ENCODE data around the gene VMAC. TPM values are rescaled to one million over a fixed set of nuclear protein-coding genes. Genes with fewer than 3 reads are reported as not detected.

VMAC gene
- total and polyA plus RNA-seq, 2 donors (not counting 3 experiments of a cell fraction or from before 2014, with no cell fraction given) = 4.7 to 6.9 TPM

DNA sequence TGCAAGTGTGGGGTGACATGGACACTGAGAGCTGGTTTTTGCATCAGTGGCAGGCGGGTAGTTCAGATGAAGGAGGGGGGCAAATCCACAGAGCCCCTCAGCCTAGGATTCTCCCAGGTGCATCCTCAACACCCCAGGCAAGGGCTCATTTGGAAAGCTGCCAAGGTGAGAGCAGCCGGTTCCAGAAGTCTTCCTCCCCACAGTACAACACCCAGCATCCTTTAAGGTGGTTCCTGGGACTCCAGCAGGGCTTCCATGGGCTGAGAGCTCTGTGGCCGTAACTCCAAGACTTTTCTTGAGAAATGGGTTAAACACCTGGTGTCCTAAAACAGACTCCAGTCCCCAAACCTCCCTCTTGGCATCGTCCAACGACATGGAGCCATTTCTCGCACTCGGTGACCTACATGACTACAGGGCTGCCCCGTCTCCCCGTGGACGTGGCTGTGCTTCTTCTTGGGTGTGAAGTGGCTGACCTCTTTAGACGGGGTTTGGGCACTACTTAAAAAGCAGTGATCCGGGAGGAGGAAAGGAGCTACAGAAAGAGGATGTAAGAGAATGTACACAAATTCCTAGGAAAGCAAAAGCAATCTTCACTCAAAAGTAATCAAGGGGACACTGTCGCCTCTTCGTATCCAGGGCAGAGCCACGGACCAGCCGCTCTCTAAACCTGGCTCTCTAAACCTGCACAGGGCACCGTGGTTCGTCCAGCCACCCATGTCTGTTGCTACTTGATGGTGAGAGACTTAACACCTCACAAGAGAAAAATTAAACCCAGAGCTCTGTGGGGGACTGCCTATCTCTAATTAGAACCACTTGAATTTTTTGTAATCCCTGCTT is 47.7 kb downstream of the VMAC start:
- intact Hi-C loops (cut with micrococcal nuclease) = no loop called here
- no peaks in the 10 kb centered on the region for H3K27me3 ChIP-seq (ENCODE audit: control insufficient read depth in 2 of 2, insufficient read depth in 2 of 2, low read length in 2 of 2)
- H3K9ac ChIP-seq (replicated peaks; ENCODE audit: extremely low read depth, insufficient read depth, low read length) = no peak overlapping the region
- TF ChIP-seq, protein P1, sequence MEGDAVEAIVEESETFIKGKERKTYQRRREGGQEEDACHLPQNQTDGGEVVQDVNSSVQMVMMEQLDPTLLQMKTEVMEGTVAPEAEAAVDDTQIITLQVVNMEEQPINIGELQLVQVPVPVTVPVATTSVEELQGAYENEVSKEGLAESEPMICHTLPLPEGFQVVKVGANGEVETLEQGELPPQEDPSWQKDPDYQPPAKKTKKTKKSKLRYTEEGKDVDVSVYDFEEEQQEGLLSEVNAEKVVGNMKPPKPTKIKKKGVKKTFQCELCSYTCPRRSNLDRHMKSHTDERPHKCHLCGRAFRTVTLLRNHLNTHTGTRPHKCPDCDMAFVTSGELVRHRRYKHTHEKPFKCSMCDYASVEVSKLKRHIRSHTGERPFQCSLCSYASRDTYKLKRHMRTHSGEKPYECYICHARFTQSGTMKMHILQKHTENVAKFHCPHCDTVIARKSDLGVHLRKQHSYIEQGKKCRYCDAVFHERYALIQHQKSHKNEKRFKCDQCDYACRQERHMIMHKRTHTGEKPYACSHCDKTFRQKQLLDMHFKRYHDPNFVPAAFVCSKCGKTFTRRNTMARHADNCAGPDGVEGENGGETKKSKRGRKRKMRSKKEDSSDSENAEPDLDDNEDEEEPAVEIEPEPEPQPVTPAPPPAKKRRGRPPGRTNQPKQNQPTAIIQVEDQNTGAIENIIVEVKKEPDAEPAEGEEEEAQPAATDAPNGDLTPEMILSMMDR (IDR thresholded peaks at IDR 0.05; ENCODE audit: extremely low read depth in 1 of 2, insufficient read depth in 1 of 2, low read depth in 1 of 2, low read length in 2 of 2) = no peak
- no peak for TF ChIP-seq EZH2 (IDR thresholded peaks at IDR 0.05; ENCODE audit: borderline replicate concordance, low read depth, low read length, severe bottlenecking)
- TF ChIP-seq, protein P2, sequence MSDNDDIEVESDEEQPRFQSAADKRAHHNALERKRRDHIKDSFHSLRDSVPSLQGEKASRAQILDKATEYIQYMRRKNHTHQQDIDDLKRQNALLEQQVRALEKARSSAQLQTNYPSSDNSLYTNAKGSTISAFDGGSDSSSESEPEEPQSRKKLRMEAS (IDR thresholded peaks at IDR 0.05; ENCODE audit: insufficient read depth, insufficient read length) = no peak
- no peak for TF ChIP-seq MYC (IDR thresholded peaks at IDR 0.05; ENCODE audit: low read depth, low read length)
- TF ChIP-seq FOS (IDR thresholded peaks at IDR 0.05; ENCODE audit: borderline replicate concordance, insufficient read depth, low read length) = no peak
- TF ChIP-seq JUN (IDR thresholded peaks at IDR 0.05; ENCODE audit: borderline replicate concordance, insufficient read depth, insufficient read length, low read depth) = no peak
- no peak for TF ChIP-seq POLR2A (IDR thresholded peaks at IDR 0.05; ENCODE audit: low read depth, low read length)
- no peak for TF ChIP-seq POLR2AphosphoS5 (IDR thresholded peaks at IDR 0.05; ENCODE audit: insufficient read depth, low read depth, low read length)
- H4K20me1 ChIP-seq (replicated peaks; ENCODE audit: control insufficient read depth, extremely low read depth, insufficient read depth, low read length) = no peaks in the 10 kb centered on the region
- H3K9me1 ChIP-seq (replicated peaks; ENCODE audit: control insufficient read depth, extremely low read depth, insufficient read depth, low read length) = no peaks in the 10 kb centered on the region
- H3K4me1 ChIP-seq (ENCODE audit: control insufficient read depth, extremely low read depth, insufficient read depth, low read length) = peaks cover 41% of the 10 kb centered on the region
- H3K27ac ChIP-seq (ENCODE audit: insufficient read depth, low read depth, low read length) = peak overlapping the region; percentile 36
- ChIA-PET CTCF (interaction anchor here (0.8 to 7.2 kb wide), 8 partner anchors 10 to 148 kb away, joined by 3 to 46 read pairs (median 3); no protein-coding TSS in a partner anchor), POLR2A (no interaction called here)
- no peak overlapping the region for H2AFZ ChIP-seq (ENCODE audit: low read depth, low read length)
- no TSS peak for BruUV-seq (replicated peaks)
- DNase-seq (ENCODE audit: low read depth, low spot score) (no peak), FAIRE-seq (no peak)
- H3K4me3 ChIP-seq (replicated peaks in 1 of 3; ENCODE audit: insufficient read depth in 1 of 3, low read depth in 1 of 3, low read length in 3 of 3) = no peak overlapping the region
- H3K9me3 ChIP-seq (replicated peaks; ENCODE audit: control insufficient read depth, insufficient read depth, low read length) = no peaks in the 10 kb centered on the region
- H3K79me2 ChIP-seq (ENCODE audit: control insufficient read depth, insufficient read depth, low read length) = peaks cover 83% of the 10 kb centered on the region
- peaks cover 0 to 4% of the 10 kb centered on the region in 2 experiments for H3K36me3 ChIP-seq (ENCODE audit: control insufficient read depth in 2 of 2, extremely low read depth in 1 of 2, insufficient read depth in 2 of 2, low read length in 2 of 2)
- no peak overlapping the region for H3K4me2 ChIP-seq (ENCODE audit: insufficient read depth, low read length)
- dilution Hi-C loops (cut with MboI; ENCODE audit: extremely low pct_ligation_motif_present, low sequenced_read_pairs) = no loop called here
